Measurements from ENCODE around the gene BEST1.
"Not testable (repeated sequence)": the region's sequence is repeated elsewhere in the genome, so short reads cannot be mapped to it uniquely, and the experiment has no call there.

Gene BEST1

GRCh38 chr11:61949169-61950034 is 749 bp upstream of the BEST1 start:
- peak; percentile 84 for DNase-seq

- no peak for DNase-seq
These were observed 1.5 kb downstream of the BEST1 start for GRCh38 chr11:61951484-61952135.

GRCh38 chr11:61952882-61953281 is 2.7 kb downstream of the BEST1 start:
- no peak for DNase-seq

- not testable (repeated sequence) for DNase-seq
These were observed 3.5 kb downstream of the BEST1 start for GRCh38 chr11:61953632-61954031.

- DNase-seq = no peak
These were observed 4.1 kb downstream of the BEST1 start for GRCh38 chr11:61954106-61954850.

GRCh38 chr11:61954851-61955421 is 4.8 kb downstream of the BEST1 start:
- DNase-seq = peak; percentile 11

- DNase-seq = peak; percentile 22
These were observed 5.4 kb downstream of the BEST1 start for GRCh38 chr11:61955422-61956135.

- DNase-seq = no peak
These were observed 6.3 kb downstream of the BEST1 start for GRCh38 chr11:61956191-61957020.

- no peak for DNase-seq
These were observed 7.0 kb downstream of the BEST1 start for GRCh38 chr11:61957021-61957770.

GRCh38 chr11:61958590-61958989 is 8.4 kb downstream of the BEST1 start:
- no peak for DNase-seq

- no peak for DNase-seq
These were observed 9.0 kb downstream of the BEST1 start for GRCh38 chr11:61959114-61959513.

- DNase-seq = no peak
These were observed 9.5 kb downstream of the BEST1 start for GRCh38 chr11:61959678-61960077.

- DNase-seq = no peak
These were observed 10.4 kb downstream of the BEST1 start for GRCh38 chr11:61960532-61960931.

- DNase-seq = no peak
These were observed 11.5 kb downstream of the BEST1 start for GRCh38 chr11:61961570-61962212.

GRCh38 chr11:61962213-61963015 is 12.3 kb downstream of the BEST1 start:
- DNase-seq = no peak

- no peak for DNase-seq
These were observed 12.8 kb downstream of the BEST1 start for GRCh38 chr11:61963016-61963281.

GRCh38 chr11:61963282-61964057 is 13.3 kb downstream of the BEST1 start:
- no peak for DNase-seq

- no peak for DNase-seq
These were observed 14.0 kb downstream of the BEST1 start for GRCh38 chr11:61964058-61964665.
